ENCODE data around the gene SYCP2L.
"Not testable (repeated sequence)": the region's sequence is repeated elsewhere in the genome, so short reads cannot be mapped to it uniquely, and the experiment has no call there.

The SYCP2L gene

DNA sequence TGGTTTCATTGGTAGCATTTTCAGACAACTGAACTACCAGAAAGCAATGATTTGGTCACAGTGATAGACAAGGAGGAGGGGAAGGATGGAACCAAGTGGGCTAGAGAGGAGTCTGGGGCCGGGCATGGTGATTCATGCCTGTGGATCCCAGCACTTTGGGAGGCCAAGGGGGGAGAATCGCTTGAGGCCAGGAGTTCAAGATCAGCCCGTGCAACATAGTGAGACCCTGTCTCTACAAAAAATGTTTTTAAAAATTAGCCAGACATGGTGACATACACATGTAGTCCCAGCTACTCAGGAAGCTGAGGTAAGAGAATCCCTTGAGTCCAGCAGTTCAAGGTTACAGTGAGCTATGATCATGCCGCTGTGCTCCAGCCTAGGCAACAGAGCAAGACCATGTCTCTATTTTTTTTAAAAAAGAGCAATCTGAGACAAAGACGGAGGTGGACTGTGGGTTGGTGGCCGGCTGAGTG is 70.6 kb downstream of the SYCP2L start:
- no peak for DNase-seq (ENCODE audit: low spot score)

DNA sequence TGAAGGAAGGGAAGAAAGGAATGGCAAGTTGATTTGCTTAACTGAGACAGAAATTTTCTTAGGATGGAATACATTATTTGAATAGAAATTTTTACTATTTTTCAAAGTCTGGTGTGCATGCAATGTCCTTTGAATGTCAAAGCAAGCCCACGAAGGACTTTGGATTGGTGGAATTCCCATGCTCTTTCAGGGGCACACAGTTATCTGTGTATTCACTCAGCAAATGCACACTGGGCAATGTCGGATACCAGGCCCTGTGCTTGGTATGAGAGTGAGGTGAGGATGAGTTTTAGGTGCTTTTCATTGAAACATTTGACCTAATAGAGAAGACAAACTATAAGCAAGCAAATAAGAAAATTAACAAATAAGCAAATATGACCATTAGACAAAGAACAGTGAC is 73.3 kb downstream of the SYCP2L start:
- no peak for DNase-seq (ENCODE audit: low spot score)

GRCh38 chr6:10961837-10962236 is 75.0 kb downstream of the SYCP2L start:
- DNase-seq (ENCODE audit: low spot score), result no peak

GRCh38 chr6:10962673-10963072 is 75.8 kb downstream of the SYCP2L start:
- no peak for DNase-seq (ENCODE audit: low spot score)

DNA sequence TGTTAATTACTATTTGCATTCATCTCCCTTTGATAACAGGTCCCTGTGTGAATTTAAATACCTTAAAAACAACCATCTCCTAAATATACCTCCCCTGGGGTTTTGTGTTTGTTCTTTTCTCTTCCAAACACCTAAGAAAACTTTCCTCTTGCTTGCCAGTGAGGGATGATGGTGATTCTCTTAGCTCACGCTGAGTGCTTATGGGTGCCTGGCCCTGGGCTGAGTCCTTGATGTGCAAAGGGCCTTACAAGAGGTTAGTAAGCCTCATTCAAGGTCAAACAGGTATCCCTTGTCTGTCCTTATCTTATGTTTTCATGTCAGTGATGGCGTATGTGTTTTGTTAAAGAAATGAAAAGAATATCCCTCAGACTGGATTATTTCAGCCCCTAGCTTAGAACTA is 76.3 kb downstream of the SYCP2L start:
- DNase-seq (ENCODE audit: low spot score), result no peak

- DNase-seq (ENCODE audit: low spot score), result no peak
These were observed 77.8 kb downstream of the SYCP2L start for GRCh38 chr6:10964684-10965083.

GRCh38 chr6:10968776-10969175 is 81.9 kb downstream of the SYCP2L start:
- DNase-seq (ENCODE audit: low spot score), result no peak

GRCh38 chr6:10970731-10971130 is 83.9 kb downstream of the SYCP2L start:
- no peak for DNase-seq (ENCODE audit: low spot score)

- DNase-seq (ENCODE audit: low spot score), result no peak
These were observed 85.3 kb downstream of the SYCP2L start for GRCh38 chr6:10972196-10972595.

DNA sequence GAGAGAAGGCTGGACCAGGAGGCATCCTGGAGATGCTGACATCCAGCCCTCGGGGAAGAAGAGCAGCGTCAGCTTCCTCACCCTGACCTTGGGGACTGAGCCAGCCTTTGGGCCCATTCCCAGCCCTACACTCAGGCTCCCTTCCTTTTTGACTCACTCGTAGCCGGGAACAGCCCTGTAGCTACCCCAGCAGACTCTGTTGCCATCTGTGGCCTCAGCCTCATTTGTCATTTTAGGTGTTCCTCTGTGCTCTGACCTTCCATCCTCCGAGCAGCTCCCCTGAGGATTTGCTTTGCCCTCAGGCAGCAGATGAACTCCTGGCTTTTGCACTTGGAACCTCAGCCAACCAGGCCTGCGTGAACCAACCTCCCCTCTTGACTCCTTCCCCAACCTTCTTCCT is 89.7 kb downstream of the SYCP2L start:
- no peak for DNase-seq (ENCODE audit: low spot score)

- peak; percentile 22 for DNase-seq (ENCODE audit: low spot score)
These were observed 90.5 kb downstream of the SYCP2L start for GRCh38 chr6:10977231-10977968.

- DNase-seq (ENCODE audit: low spot score), result no peak
These were observed 92.8 kb downstream of the SYCP2L start for GRCh38 chr6:10979603-10980002.

DNA sequence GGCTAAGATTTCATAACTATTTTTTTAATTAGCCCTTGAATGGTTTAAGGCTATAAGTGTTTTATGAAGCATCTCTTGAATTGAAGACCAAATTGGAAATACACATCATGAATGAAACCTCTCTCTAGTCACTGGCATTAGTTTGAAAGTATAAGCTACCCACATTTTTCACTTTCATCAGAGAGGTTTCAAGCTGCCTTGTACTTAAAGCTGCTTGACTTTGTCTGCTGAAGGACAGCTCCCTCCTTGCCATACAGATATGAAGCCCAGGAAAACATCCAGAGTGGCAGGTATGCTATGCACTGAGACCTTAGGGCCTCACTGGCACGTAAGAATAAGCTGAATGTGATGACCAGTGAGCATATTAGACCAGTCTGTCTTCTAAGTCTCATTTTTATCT is 94.6 kb downstream of the SYCP2L start:
- no peak for DNase-seq (ENCODE audit: low spot score)

DNA sequence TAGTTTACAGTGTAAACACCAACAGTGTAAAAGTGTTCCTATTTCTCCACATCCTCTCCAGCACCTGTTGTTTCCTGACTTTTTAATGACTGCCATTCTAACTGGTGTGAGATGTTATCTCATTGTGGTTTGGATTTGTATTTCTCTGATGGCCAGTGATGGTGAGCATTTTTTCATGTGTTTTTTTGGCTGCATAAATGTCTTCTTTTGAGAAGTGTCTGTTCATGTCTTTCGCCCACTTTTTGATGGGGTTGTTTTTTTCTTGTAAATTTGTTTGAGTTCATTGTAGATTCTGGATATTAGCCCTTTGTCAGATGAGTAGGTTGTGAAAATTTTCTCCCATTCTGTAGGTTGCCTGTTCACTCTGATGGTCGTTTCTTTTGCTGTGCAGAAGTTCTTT is 98.1 kb downstream of the SYCP2L start:
- DNase-seq (ENCODE audit: low spot score), result not testable (repeated sequence)

DNA sequence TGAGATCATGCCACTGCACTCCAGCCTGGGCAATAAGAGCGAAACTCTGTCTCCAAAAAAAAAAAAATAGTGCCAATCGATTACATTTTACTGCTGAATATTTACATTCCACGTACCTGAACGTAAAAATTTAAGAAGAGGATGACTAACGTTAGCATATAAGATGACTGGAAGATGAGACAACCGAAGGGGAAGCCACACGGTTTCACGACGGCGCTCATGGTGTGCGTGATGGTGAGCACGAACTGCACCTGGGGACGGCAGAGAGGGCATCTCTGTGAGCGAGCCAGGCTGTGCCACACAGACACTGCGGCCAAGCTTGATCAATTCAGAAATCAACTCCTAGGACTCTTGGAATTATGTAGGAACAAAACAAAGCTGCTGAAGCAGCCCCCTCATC is 102.7 kb downstream of the SYCP2L start:
- no peak for DNase-seq (ENCODE audit: low spot score)

- DNase-seq (ENCODE audit: low spot score), result no peak
These were observed 104.3 kb downstream of the SYCP2L start for GRCh38 chr6:10991115-10991514.

DNA sequence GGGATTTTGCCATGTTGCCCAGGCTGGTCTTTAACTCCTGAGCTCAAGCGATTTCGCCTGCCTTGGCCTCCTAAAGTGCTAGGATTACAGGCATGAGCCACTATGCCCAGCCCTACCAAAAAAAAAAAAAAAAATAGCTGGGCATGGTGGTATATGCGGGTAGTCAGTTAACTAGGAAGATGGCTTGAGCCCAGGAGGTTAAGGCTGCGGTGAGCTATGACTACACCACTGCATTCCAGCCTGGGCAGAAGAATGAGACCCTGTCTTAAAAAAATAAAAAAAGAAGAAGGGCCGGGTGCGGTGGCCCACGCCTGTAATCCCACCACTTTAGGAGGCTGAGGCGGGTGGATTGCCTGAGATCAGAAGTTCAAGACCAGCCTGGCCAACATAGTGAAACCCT is 107.0 kb downstream of the SYCP2L start:
- no peak for DNase-seq (ENCODE audit: low spot score)

GRCh38 chr6:10995114-10995707 is 108.4 kb downstream of the SYCP2L start:
- no peak for DNase-seq (ENCODE audit: low spot score)

- DNase-seq (ENCODE audit: low spot score), result no peak
These were observed 113.1 kb downstream of the SYCP2L start for GRCh38 chr6:10999994-11000393.

DNA sequence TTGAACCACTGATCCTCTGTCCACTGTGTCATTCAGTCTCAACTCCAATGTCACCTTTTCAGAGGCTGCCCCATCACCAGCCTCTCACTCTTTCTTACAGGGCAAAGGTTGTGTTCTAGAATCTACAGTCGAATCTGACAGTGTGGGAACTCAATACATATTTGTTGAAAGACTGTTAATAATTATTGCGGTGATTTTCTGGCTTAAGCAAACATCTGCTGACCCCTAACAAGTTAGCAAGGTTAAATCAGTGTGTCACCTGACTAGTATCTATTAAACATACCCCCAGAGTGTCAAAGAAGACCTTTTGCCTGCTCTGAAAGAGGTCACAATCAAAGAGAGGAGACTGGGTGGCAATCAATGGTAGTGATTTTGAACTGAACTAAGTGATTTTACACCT is 115.3 kb downstream of the SYCP2L start:
- no peak for DNase-seq (ENCODE audit: low spot score)

DNA sequence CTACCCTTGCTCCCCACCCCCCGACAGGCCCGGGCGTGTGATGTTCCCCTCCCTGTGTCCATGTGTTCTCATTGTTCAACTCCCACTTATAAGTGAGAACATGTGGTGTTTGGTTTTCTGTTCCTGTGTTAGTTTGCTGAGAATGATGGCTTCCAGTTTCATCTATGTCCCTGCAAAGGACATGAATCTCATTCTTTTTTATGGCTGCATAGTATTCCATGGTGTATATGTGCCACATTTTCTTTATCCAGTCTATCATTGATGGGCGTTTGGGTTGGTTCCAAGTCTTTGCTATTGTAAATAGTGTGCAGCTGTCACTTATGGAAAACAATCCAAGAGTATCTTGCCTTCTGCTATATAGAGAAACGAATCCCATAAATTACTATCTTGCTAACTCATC is 116.4 kb downstream of the SYCP2L start:
- DNase-seq (ENCODE audit: low spot score), result not testable (repeated sequence)

DNA sequence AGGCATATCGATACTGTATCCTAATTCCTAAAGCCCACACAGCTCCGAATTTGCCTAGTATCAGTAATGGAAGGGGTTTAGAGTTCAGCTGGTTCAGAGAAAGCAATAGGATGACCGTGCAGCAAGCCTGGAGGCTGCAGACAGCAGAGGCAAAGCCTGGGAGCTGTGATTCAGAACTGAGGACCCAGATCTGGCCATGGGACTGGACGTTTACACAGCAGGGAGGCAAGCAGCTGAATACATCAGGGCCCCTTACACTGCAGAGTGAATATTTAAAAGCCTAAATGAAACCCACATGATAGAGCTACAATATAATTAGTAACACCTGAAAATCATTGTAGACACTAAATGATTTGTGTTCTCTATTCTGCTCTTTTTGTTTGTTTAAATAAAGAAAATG is 119.2 kb downstream of the SYCP2L start:
- no peak for DNase-seq (ENCODE audit: low spot score)

- DNase-seq (ENCODE audit: low spot score), result peak; percentile 25
These were observed 121.1 kb downstream of the SYCP2L start for GRCh38 chr6:11007715-11008608.
